HCT116 (cell line): ENCODE data around the gene POLE3. TPM values are rescaled to one million over a fixed set of nuclear protein-coding genes. Genes with fewer than 3 reads are reported as not detected.
A peak's percentile ranks its signal among the peaks of the same experiment; 100 is the strongest.

ENCODE experiments used
- ATAC-seq: fragments of 200-7000 bp; cut with Tn5 transposase; 2 replicates; pipeline ENCODE4 v1.9.1; 2020; ENCODE audit warnings: mild to moderate bottlenecking, moderate library complexity
- BruUV-seq: library from RNA; stranded (reverse); fragments of 400-500 nt; replicated peaks from 2 replicates; lab custom pipeline; 2021; lab: Mats Ljungman, UMichigan
- CTCF ChIA-PET: fragments of 300-600 bp; sonication (Branson Sonifier 250); formaldehyde crosslinking; loops from one replicate; lab custom pipeline; 2021; ENCODE audit warnings: antibody characterized with exemption; lab: Charles Lee
- POLR2A ChIA-PET: fragments of 300-600, 350-600 bp; sonication (Branson Sonifier 250); formaldehyde crosslinking; loops from one replicate; lab custom pipeline; 2021; ENCODE audit warnings: antibody characterized with exemption; lab: Charles Lee
- RAD21 ChIA-PET, 2 experiments: fragments of 300-600 bp; sonication (Branson Sonifier 250); formaldehyde crosslinking; loops; one replicate each; lab custom pipeline; 2023; ENCODE audit warnings: low total read pairs in 2 of 2; ENCODE audit not compliant: uncharacterized antibody in 2 of 2, unreplicated experiment in 2 of 2, low non-redundant PET in 1 of 2; lab: Charles Lee
- DNase-seq: peaks from one replicate; pipeline ENCODE4 v3.0.0-alpha.2; 2010; ENCODE audit warnings: low read depth, low spot score
- H2AFZ ChIP-seq: fragments of 200-600 bp; shearing (Covaris generic), sonication (generic); 2 replicates; pipeline ENCODE4 v1.6.1; 2017; ENCODE audit warnings: low read depth, mixed run types, mixed read lengths, antibody characterized with exemption, low read length; ENCODE audit not compliant: poor library complexity, severe bottlenecking
- H3K27ac ChIP-seq: 2 replicates; pipeline ENCODE4 v1.5.1; 2012; ENCODE audit warnings: low read depth, low read length
- H3K27me3 ChIP-seq: fragments of 200-600 bp; sonication (generic); 2 replicates; pipeline ENCODE4 v1.6.1; 2016; ENCODE audit warnings: mixed run types, low read length, mixed read lengths; ENCODE audit not compliant: insufficient read depth
- H3K36me3 ChIP-seq, 2 experiments: fragments of 200-500 bp in 1 of 2; fragments of 200-600 bp in 1 of 2; sonication (Bioruptor generic) in 1 of 2; sonication (generic) in 1 of 2; 2 replicates each; pipeline versions ENCODE4 v1.5.1 to v1.6.1; 2014 to 2016; ENCODE audit warnings: low read length in 2 of 2, inconsistent platforms in 1 of 2, mixed read lengths in 1 of 2, mixed run types in 1 of 2; ENCODE audit not compliant: insufficient read depth in 2 of 2, control insufficient read depth in 1 of 2
- H3K4me1 ChIP-seq, 2 experiments: fragments of 200-600 bp in 1 of 2; sonication (generic) in 1 of 2; 2 replicates each; pipeline versions ENCODE4 v1.5.1 to v1.6.1; 2012 to 2017; ENCODE audit warnings: low read length in 2 of 2, inconsistent platforms in 1 of 2, mild to moderate bottlenecking in 1 of 2, mixed read lengths in 1 of 2, mixed run types in 1 of 2, moderate library complexity in 1 of 2; ENCODE audit not compliant: insufficient read depth in 2 of 2, control insufficient read depth in 1 of 2
- H3K4me2 ChIP-seq: fragments of 200-600 bp; sonication (generic); 2 replicates; pipeline ENCODE4 v1.6.1; 2017; ENCODE audit warnings: mixed run types, low read length, mixed read lengths
- H3K4me3 ChIP-seq, 2 experiments: fragments of 200-600 bp in 1 of 2; sonication (generic) in 1 of 2; replicated peaks in 1 of 2; 2 replicates each; pipeline ENCODE4 v1.5.1; 2011 to 2016; ENCODE audit warnings: low read length in 2 of 2, control low read depth in 1 of 2, low read depth in 1 of 2, mild to moderate bottlenecking in 1 of 2, mixed read lengths in 1 of 2, mixed run types in 1 of 2
- H3K79me2 ChIP-seq: fragments of 200-600 bp; sonication (generic); 2 replicates; pipeline ENCODE4 v1.6.1; 2017; ENCODE audit warnings: mild to moderate bottlenecking, mixed run types, low read length, moderate library complexity, mixed read lengths; ENCODE audit not compliant: insufficient read depth
- H3K9ac ChIP-seq: fragments of 200-600 bp; sonication (generic); 2 replicates; pipeline ENCODE4 v1.6.1; 2016; ENCODE audit warnings: low read length, mixed read lengths
- H3K9me2 ChIP-seq: fragments of 200-600 bp; sonication (generic), shearing (Covaris generic); 2 replicates; pipeline ENCODE4 v1.6.1; 2017; ENCODE audit warnings: mixed run types, mild to moderate bottlenecking, moderate library complexity; ENCODE audit not compliant: insufficient read depth
- H3K9me3 ChIP-seq, 2 experiments: fragments of 200-500 bp in 1 of 2; fragments of 200-600 bp in 1 of 2; sonication (Bioruptor generic) in 1 of 2; sonication (generic) in 1 of 2; 2 replicates each; pipeline ENCODE4 v1.6.1; 2014 to 2017; ENCODE audit warnings: low read length in 2 of 2, mixed read lengths in 2 of 2, inconsistent platforms in 1 of 2, low read depth in 1 of 2, mild to moderate bottlenecking in 1 of 2, mixed run types in 1 of 2, moderate library complexity in 1 of 2; ENCODE audit not compliant: control insufficient read depth in 1 of 2, insufficient read depth in 1 of 2
- H4K20me1 ChIP-seq: fragments of 200-600 bp; sonication (generic), shearing (Covaris generic); 2 replicates; pipeline ENCODE4 v1.6.1; 2017; ENCODE audit warnings: mixed run types, mild to moderate bottlenecking, moderate library complexity; ENCODE audit not compliant: insufficient read depth
- ATF3 ChIP-seq: IDR thresholded peaks from 2 replicates; pipeline ENCODE4 v1.6.1; 2012
- CEBPB ChIP-seq: IDR thresholded peaks from 2 replicates; pipeline ENCODE4 v1.6.1; 2012; ENCODE audit warnings: low read depth
- EZH2 ChIP-seq: fragments of 200-600 bp; sonication (generic); IDR thresholded peaks from 2 replicates; pipeline ENCODE4 v1.6.1; 2017; ENCODE audit warnings: antibody characterized with exemption, mixed run types
- EZH2phosphoT487 ChIP-seq: fragments of 200-600 bp; IDR thresholded peaks from 2 replicates; pipeline ENCODE4 v1.6.1; 2018; ENCODE audit warnings: antibody characterized with exemption, borderline replicate concordance
- SRF ChIP-seq: IDR thresholded peaks from 2 replicates; pipeline ENCODE4 v1.6.1; 2012; ENCODE audit warnings: low read depth
- TCF7L2 ChIP-seq: IDR thresholded peaks from 2 replicates; pipeline ENCODE4 v1.7.0; 2011; ENCODE audit warnings: borderline replicate concordance, inconsistent platforms; ENCODE audit not compliant: insufficient read depth, insufficient read length; ENCODE audit errors: extremely low read depth
- ZBTB33 ChIP-seq: IDR thresholded peaks from 2 replicates; pipeline ENCODE4 v1.6.1; 2011; ENCODE audit warnings: mild to moderate bottlenecking, low read length, moderate library complexity; ENCODE audit not compliant: insufficient replicate concordance; ENCODE audit errors: extremely low read depth
- ZNF274 ChIP-seq: fragments of 200-500 bp; sonication (Bioruptor generic); IDR thresholded peaks from 2 replicates; pipeline ENCODE4 v1.6.1; 2014; ENCODE audit warnings: mild to moderate bottlenecking, low read depth, low read length, inconsistent platforms
- intact Hi-C: fragments of 100-400 bp; cut with micrococcal nuclease; formaldehyde crosslinking; loops from 2 replicates; pipeline ENCODE4 v1.10.0; 2022
- total RNA-seq: library from RNA; stranded (reverse); gene quantifications from one replicate; pipeline ENCODE4 v1.2.1, GENCODE V29; 2021; ENCODE audit not compliant: unreplicated experiment
- TF ChIP-seq, protein P1 (sequence below), 3 experiments: fragments of 200-600 bp in 1 of 3; sonication (generic) in 1 of 3; IDR thresholded peaks in 2 of 3; conservative IDR thresholded peaks in 1 of 3; 2 replicates each; pipeline ENCODE4 v1.5.1; 2012 to 2017; ENCODE audit warnings: low read depth in 2 of 3, low read length in 2 of 3, antibody characterized with exemption in 1 of 3, borderline replicate concordance in 1 of 3, control low read depth in 1 of 3, mild to moderate bottlenecking in 1 of 3, mixed read lengths in 1 of 3, mixed run types in 1 of 3, moderate library complexity in 1 of 3; ENCODE audit not compliant: insufficient read depth in 1 of 3
- TF ChIP-seq, protein P2 (sequence below): IDR thresholded peaks from 2 replicates; pipeline ENCODE4 v1.6.1; 2012; ENCODE audit warnings: low read depth

Gene POLE3
- total RNA-seq, 1 experiment from 2014 or later: 65.1 TPM

DNA sequence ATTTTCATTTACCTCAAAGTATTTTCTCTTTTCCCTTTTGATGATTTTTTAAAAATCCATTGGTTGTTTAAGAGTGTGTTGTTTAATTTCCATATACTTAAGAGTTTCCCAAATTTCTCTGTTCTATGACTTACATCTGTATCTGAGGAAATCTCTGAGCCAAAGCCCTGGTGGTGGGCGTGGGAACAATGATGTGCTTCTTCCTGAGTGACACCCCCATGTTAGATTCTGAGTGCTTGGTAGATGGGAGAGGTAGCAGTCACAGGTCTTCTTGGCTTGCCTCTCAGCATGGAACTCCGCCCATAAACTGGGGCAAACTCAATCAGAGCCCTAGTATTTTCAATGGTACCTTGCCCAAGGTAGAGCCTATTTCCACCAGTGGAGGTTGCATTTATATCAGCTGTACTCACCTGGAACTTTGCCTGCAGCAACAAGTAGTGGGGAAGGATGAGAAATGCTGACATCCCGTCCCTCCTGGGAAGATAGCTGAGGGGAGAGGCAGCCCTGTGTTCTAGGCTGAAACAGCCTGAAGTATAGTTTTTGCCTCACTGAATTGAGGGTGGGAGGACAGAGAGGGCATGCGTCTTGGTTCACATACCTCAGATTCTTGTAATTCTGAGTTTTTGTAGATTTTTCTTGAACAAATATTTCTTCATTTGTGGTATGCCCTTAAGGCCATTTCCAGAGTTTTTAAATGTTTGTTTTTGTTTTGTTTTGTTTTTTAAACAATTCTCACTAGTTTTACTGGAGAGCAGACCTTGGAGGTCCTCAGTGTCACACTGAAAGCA is 26.4 kb upstream of the POLE3 start:
- peak overlapping the region; percentile 17 for H2AFZ ChIP-seq
- no peak overlapping the region for H3K4me2 ChIP-seq
- RAD21 ChIA-PET: no interaction called here
- H3K27ac ChIP-seq: no peak overlapping the region
- no peaks in the 10 kb centered on the region for H3K9me3 ChIP-seq
- no peaks in the 10 kb centered on the region for H3K4me1 ChIP-seq
- ATAC-seq (peak; percentile 61), DNase-seq (no peak)
- no peaks in the 10 kb centered on the region for H4K20me1 ChIP-seq
- no peak for TF ChIP-seq EZH2
- TF ChIP-seq, protein P1, sequence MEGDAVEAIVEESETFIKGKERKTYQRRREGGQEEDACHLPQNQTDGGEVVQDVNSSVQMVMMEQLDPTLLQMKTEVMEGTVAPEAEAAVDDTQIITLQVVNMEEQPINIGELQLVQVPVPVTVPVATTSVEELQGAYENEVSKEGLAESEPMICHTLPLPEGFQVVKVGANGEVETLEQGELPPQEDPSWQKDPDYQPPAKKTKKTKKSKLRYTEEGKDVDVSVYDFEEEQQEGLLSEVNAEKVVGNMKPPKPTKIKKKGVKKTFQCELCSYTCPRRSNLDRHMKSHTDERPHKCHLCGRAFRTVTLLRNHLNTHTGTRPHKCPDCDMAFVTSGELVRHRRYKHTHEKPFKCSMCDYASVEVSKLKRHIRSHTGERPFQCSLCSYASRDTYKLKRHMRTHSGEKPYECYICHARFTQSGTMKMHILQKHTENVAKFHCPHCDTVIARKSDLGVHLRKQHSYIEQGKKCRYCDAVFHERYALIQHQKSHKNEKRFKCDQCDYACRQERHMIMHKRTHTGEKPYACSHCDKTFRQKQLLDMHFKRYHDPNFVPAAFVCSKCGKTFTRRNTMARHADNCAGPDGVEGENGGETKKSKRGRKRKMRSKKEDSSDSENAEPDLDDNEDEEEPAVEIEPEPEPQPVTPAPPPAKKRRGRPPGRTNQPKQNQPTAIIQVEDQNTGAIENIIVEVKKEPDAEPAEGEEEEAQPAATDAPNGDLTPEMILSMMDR (IDR thresholded peaks at IDR 0.05 in 2 of 3, conservative IDR thresholded peaks at IDR 0.05 in 1 of 3; ENCODE audit: borderline replicate concordance in 1 of 3, insufficient read depth in 1 of 3, low read depth in 2 of 3, low read length in 2 of 3): 0 out of 6 replicates have a peak, but pooled peaks of 1 of the 3 experiments have one; percentile 7
- POLR2A ChIA-PET: no interaction called here
- CTCF ChIA-PET: no interaction called here
- H3K27me3 ChIP-seq: no peaks in the 10 kb centered on the region
- no TSS peak for BruUV-seq
- no peak overlapping the region for H3K9ac ChIP-seq
- no peak overlapping the region for H3K4me3 ChIP-seq
- H3K9me2 ChIP-seq: no peaks in the 10 kb centered on the region
- H3K36me3 ChIP-seq: no peaks in the 10 kb centered on the region
- H3K79me2 ChIP-seq: no peaks in the 10 kb centered on the region
- intact Hi-C loops: no loop called here

- no TSS peak for BruUV-seq
- no peaks in the 10 kb centered on the region for H4K20me1 ChIP-seq
- no peak overlapping the region for H3K4me3 ChIP-seq
- RAD21 ChIA-PET: no interaction called here
- DNase-seq (no peak), ATAC-seq (no peak)
- H3K4me2 ChIP-seq: no peak overlapping the region
- intact Hi-C loops: no loop called here
- H3K27me3 ChIP-seq: no peaks in the 10 kb centered on the region
- no peaks in the 10 kb centered on the region for H3K9me2 ChIP-seq
- H3K4me1 ChIP-seq: no peaks in the 10 kb centered on the region
- CTCF ChIA-PET: no interaction called here
- no peaks in the 10 kb centered on the region for H3K9me3 ChIP-seq
- POLR2A ChIA-PET: no interaction called here
- no peak overlapping the region for H3K27ac ChIP-seq
- no peak overlapping the region for H3K9ac ChIP-seq
- H3K79me2 ChIP-seq: no peaks in the 10 kb centered on the region
- no peaks in the 10 kb centered on the region for H3K36me3 ChIP-seq
- H2AFZ ChIP-seq: no peak overlapping the region
- no peak for TF ChIP-seq ATF3
- no peak for TF ChIP-seq CEBPB
- TF ChIP-seq ZNF274: no peak
- TF ChIP-seq SRF: no peak
- TF ChIP-seq ZBTB33: no peak
- no peak for TF ChIP-seq EZH2phosphoT487
- TF ChIP-seq, protein P2, sequence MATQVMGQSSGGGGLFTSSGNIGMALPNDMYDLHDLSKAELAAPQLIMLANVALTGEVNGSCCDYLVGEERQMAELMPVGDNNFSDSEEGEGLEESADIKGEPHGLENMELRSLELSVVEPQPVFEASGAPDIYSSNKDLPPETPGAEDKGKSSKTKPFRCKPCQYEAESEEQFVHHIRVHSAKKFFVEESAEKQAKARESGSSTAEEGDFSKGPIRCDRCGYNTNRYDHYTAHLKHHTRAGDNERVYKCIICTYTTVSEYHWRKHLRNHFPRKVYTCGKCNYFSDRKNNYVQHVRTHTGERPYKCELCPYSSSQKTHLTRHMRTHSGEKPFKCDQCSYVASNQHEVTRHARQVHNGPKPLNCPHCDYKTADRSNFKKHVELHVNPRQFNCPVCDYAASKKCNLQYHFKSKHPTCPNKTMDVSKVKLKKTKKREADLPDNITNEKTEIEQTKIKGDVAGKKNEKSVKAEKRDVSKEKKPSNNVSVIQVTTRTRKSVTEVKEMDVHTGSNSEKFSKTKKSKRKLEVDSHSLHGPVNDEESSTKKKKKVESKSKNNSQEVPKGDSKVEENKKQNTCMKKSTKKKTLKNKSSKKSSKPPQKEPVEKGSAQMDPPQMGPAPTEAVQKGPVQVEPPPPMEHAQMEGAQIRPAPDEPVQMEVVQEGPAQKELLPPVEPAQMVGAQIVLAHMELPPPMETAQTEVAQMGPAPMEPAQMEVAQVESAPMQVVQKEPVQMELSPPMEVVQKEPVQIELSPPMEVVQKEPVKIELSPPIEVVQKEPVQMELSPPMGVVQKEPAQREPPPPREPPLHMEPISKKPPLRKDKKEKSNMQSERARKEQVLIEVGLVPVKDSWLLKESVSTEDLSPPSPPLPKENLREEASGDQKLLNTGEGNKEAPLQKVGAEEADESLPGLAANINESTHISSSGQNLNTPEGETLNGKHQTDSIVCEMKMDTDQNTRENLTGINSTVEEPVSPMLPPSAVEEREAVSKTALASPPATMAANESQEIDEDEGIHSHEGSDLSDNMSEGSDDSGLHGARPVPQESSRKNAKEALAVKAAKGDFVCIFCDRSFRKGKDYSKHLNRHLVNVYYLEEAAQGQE: no peak
- no peak for TF ChIP-seq TCF7L2
These were observed 20.7 kb upstream of the POLE3 start for GRCh38 chr9:113431191-113431590.
